AG09319 (cell line): Measurements from ENCODE around the gene OXCT2.
"Not testable (repeated sequence)": the region's sequence is repeated elsewhere in the genome, so short reads cannot be mapped to it uniquely, and the experiment has no call there.

Source experiments
- DNase-seq: peaks from one replicate; pipeline ENCODE4 v3.0.0-alpha.2; 2010; ENCODE audit warnings: low read depth; ENCODE audit errors: extremely low read depth
- CTCF ChIP-seq: IDR thresholded peaks from 2 replicates; pipeline ENCODE4 v1.5.1; 2011; ENCODE audit warnings: low read depth, mild to moderate bottlenecking, inconsistent platforms, low read length, moderate library complexity

OXCT2 gene

DNA sequence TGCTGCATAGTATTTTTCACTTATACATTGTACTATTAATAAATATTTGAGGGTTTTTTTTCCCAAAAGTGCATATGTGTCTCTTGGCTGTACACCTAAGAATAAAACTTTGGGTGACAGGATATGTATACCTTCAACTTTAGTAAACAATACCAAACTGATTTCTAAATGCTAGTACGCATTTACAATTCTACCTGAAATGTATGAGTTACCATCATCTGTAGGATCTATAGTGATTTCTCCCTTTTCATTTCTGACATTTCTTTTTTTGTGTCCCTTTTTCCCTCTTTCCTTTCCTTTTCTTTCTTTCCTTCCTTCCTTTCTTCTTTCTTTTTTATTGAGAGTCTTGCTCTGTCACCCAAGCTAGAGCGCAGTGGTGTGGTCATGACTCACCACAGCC lies 34.2 kb upstream of the OXCT2 start:
- TF ChIP-seq CTCF = no peak
- no peak for DNase-seq

DNA sequence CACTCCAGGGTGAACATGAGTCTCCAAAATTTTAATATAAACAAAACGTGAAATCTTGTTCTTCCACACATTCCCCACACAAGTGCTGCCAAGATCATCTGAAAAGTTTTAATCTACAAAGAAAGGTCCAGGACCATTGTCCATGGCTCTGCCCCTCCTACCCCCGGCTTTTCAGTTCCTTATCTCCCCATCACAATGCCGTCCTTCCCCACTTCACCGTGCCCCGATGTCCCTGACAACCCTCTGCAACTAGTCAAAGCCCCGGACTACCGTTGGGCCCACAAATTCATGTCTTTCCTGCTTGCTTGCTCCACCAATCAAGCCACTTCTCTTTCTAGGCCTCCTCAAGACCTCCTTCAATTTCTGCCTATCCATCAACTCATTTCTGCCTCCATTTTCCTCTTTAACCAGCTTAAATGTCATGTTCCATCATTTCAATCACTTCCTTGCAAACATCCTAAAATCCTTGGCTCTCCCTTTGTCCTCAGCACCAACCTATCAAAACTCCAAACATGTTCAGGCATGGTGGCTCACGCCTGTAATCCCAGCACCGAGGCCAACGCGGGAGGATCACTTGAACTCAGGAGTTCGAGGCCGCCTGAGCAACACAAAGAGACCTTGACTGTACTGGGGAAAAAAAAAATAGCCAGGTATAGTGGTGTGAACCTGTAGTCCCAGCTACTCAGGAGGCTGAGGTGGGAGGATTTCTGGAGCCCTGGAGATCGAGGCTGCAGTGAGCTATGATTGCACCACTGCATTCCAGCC lies 31.5 kb upstream of the OXCT2 start:
- TF ChIP-seq CTCF = no peak
- no peak for DNase-seq

GRCh38 chr1:39800471-39800835 lies 29.3 kb upstream of the OXCT2 start:
- no peak for DNase-seq
- TF ChIP-seq CTCF = no peak

- no peak for DNase-seq
- TF ChIP-seq CTCF = peak; percentile 64
Measured at GRCh38 chr1:39799770-39800470, 28.8 kb upstream of the OXCT2 start.

- not testable (repeated sequence) for DNase-seq
Measured at GRCh38 chr1:39798859-39799769, 28.0 kb upstream of the OXCT2 start.

DNA sequence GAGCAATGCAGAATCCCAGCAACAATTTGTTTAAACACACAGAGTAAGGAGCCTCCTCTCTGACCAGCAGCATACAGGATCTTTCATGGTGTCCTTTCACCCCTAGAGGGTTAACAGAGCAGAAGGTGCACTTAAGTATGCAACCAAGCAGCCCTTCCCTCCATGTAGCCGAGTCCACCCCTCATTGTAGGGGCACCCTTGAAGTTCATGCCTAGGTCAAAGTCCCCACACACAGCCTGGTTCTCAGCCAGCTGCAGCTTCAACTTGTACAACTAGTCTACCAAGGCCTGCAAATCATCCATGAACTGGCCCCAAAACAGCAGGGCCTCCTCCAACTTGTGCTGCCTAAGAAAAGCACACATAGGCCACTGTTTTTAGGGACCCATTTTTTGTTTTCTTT lies 24.5 kb upstream of the OXCT2 start:
- DNase-seq = no peak
- no peak for TF ChIP-seq CTCF

DNA sequence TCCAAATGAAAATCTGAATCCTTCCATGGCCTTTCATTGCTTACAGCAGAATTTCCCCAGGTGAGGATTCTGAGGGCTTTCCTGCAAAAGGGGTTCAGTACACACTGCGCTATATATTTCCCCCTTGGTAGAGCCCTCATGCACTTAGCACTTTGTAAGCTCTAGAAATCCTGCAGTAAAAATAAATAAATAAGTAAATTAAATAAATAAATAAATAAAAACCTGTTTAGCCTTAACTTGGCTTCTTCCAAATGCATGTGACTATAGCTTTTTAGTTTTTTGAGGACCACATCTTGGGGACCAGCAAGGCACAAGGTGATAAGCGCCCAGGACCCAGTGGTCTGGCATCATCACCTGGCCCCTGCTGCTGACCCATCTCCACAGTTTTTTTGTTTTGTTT lies 20.7 kb upstream of the OXCT2 start:
- TF ChIP-seq CTCF = no peak
- DNase-seq = no peak
